Jurkat, Clone E6-1 (cell line): ENCODE measurements around the gene SCLT1.

Source experiments
- DNase-seq: peaks from one replicate; pipeline ENCODE4 v3.0.0-alpha.2; 2011; ENCODE audit warnings: low read depth, low spot score
- H3K4me3 ChIP-seq: 2 replicates; pipeline ENCODE4 v1.5.1; 2011; ENCODE audit warnings: mild to moderate bottlenecking, low read length, control low read depth, moderate library complexity

The SCLT1 gene

DNA sequence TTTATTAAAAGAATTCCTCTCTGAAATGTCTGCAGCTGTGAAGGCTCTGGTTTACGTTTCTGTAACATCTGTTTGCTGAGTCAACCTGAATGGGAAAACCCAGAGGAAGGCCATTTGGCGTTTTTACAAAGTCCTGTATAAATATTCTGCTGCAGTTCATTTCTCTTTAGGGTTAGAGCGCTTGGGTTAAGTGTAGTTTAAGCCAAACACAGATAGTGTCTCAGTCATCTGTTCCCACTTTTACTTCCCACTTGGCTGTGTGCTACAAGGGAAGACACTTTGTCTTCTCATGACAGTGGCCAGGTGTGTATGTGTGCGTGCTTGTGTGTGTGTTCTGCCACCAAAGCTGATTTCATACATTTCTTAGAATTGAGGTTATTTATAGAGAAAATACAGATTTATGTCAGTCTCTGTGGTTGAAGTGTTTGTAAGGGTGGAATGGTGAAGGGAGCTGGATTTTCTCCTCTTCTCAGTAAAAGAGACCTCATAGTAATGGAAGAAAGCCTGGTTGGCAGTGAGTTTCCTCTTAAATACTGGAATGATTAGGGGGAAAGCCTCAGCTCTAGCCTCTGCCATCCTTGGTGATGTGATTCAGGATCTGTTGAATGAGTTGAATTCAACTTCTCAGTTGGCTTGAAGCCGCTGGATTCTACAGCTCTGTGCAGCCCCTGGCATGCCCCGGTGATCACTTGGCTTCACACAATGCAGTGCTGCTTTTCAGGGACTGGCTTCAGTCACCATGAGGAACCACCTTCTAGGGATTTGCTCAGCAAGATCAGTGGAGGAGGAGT lies 233.3 kb downstream of the SCLT1 start:
- no peak for DNase-seq

DNA sequence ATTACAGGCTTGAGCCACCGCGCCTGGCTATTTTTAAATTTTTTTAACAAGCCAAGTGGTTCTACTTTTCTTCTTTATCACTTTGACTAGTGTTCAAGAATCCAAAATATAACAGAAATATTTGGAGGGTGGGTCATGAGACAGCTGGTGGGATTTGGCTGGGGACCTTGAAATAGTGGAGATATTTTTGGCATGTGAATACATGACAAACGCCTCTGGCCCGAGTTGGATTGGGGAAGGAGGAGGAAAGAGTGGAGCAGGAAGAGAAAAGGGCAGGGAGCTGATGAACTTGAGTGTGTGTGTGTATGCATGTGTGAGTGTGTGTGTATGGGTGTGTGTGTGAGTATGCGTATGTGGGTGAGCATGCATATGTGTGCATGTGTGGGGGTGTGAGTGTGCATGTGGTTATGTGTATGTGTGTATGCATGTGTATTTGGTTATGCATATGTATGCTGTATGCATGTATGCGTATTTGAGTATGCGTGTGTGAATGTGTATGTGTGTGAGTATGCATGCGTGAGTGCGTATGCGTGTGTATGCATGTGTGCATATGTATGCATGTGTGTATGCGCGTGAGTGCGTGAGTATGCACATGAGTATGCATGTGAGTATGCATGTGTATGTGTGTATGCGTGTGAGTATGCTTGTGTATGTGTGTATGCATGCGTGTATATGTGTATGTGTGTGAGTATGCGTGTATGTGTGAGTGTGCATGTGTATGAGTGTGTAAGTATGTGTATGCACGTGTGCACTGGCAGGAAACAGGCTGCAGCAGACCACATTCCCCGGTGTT lies 234.3 kb downstream of the SCLT1 start:
- no peak for DNase-seq
- no peak overlapping the region for H3K4me3 ChIP-seq

More for the DNA sequence above, 233.3 kb downstream of the SCLT1 start:
- H3K4me3 ChIP-seq, result no peak overlapping the region

DNA sequence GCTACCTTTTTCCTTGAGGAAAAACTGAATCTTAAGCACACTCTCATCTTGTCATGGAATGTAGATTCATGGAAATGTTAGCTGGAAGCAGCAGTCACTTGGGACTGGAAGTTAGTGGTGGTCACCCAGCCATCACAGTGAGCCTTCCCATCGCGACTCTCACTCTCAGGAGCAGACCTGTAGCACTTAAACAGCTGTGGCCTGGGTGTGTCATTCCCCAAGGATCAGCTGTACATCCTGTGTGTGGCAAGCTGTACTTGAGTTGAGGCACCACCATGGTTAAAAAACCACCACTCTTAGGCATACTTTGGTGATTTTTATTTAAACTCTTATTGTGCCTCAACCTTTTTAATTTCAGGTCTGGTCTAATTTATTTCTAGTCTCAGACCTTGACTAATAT lies 237.1 kb downstream of the SCLT1 start:
- DNase-seq, result no peak

DNA sequence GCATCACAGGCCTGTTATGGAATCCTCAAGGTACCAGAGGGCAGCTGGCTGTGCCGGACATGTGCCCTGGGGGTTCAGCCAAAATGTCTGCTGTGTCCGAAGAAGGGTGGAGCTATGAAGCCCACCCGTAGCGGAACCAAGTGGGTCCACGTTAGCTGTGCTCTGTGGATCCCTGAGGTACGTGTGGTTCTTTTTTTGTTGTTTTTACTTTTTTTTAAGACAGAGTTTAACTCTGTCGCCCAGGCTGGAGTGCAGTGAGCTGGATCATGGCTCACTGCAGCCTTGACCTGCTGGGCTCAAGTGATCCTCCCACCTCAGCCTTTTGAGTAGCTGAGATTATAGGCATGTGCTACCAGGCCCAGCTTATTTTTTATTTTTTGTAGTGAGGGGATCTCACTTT lies 237.7 kb downstream of the SCLT1 start:
- H3K4me3 ChIP-seq, result no peak overlapping the region
- no peak for DNase-seq

More for the DNA sequence above, 237.1 kb downstream of the SCLT1 start:
- no peak overlapping the region for H3K4me3 ChIP-seq

DNA sequence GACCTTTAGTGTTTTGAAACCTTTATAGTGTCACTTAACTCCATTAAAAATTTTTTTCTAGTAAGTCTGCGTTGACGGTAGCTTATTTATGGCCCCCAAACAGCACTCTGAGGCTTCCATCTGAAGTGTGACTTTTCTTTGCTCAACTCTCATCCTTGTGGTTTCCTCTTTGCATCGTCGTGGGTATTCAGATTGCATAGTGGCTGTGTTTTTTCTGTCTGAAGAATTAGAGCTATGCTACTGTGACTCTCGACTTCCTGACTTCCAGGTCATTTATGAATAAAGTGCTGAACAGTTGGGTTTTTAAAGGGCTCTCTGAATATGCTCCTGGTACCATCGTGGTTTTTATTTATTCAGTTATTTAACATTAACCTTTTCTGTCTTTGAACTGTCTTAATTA lies 238.9 kb downstream of the SCLT1 start:
- DNase-seq, result peak; percentile 79

DNA sequence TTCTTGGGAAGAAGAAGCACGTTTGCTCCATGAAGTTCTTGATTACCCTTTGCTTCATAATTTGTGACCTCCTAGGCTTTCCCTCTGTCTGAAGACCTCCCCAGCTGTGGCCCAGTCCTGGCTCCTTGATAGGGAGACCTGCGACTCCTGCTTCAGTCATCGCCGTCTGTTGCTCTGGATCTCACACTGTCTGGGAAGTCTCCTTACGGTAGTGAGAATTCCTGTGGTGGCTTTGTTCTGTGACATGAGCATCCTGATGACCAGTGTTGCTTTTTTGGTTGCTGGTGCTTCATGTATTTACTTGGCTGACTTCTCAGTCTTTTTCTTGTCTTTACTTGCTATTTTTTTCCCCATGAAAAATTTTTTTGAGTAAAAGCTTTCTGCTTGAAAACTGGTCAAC lies 239.6 kb downstream of the SCLT1 start:
- no peak overlapping the region for H3K4me3 ChIP-seq
- no peak for DNase-seq

More for the DNA sequence above, 238.9 kb downstream of the SCLT1 start:
- H3K4me3 ChIP-seq, result no peak overlapping the region

DNA sequence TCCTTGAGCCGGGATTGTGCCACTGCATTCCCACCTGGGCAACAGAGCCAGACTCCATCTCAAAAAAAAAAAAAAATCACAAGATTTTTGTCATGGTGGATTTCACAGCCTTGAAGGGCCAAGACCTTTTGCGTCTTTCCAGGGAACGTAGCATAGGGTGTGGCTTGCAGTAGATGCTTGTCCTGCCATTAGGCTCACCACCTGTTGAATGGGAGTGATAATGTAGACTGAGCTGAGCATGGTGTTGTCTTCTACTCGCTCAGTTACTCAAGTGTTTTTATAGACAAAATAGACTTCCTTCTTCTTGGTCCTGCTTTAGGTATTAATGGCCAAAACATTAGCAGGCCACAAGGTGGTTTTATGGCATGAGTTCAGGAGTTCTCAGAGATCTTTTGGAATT lies 243.1 kb downstream of the SCLT1 start:
- no peak for DNase-seq
- H3K4me3 ChIP-seq, result no peak overlapping the region

DNA sequence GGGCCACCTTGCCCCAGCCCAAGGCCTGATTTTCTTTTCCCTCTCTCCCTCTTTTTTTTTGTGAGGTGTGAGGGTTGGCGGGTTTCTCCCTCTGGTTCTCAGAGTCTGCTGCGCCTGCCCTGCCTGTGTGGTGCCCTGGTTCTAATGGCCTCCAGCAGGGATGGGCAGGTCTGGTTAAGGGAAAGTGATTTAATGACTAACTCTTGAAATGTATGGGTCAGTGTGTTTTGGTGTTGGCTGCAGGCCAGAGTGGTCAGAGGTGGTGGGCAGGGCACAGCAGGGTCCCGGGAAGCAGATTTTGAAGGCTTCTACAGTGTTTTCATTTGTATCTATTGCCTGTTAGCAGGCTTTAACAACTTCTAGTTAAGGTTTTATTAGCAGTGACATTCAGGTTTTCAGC lies 244.9 kb downstream of the SCLT1 start:
- H3K4me3 ChIP-seq, result no peak overlapping the region
- no peak for DNase-seq

DNA sequence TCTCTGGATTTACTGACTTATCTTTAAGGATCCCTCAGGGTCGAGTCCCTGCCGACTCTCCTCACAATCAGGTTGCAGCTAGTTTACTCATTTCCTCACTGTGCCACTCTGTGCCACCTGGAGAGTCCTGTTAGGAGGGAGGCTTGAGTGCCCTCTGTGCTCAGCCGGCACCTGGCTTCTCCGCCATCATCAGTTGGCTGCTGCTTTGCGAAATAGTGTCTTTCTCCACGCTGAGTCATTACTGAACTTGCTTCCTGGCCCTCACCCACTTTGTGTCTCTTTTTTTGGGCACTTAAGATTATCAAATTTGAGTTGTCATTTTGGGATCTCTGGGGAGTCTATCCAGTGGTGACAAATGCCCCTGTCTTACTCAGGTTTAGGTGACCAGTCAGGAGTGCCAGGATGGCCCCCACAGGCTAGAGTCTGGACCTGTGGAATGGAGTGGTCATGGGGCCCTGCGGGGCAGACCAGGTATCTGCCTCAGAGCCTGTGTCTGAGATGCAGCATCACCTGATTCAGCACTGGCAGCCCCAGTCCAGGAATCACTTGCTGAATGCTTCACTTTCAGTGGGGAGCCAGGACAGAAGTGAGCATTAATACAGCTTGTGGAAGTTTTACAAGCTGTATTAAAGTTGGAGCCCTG lies 246.1 kb downstream of the SCLT1 start:
- no peak for DNase-seq
- no peak overlapping the region for H3K4me3 ChIP-seq

DNA sequence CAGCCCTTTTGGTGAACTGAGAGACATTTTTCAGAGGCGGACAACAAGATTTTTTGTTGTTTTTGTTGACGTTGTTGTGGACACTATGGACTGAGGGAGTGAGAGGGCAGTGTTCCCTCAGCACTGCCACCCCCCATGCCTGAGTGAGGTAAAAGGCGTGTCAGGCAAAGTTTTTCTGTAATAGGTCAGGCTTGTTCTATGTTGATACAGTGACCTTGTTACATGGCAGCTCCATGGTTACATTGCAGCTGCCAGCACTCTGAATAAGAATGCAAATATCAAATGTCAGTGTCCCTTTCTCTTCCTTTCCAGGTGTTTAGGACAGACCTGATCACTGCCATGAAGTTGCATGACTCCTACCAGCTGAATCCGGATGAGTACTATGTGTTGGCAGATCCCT lies 247.3 kb downstream of the SCLT1 start:
- H3K4me3 ChIP-seq, result no peak overlapping the region
- DNase-seq, result no peak

DNA sequence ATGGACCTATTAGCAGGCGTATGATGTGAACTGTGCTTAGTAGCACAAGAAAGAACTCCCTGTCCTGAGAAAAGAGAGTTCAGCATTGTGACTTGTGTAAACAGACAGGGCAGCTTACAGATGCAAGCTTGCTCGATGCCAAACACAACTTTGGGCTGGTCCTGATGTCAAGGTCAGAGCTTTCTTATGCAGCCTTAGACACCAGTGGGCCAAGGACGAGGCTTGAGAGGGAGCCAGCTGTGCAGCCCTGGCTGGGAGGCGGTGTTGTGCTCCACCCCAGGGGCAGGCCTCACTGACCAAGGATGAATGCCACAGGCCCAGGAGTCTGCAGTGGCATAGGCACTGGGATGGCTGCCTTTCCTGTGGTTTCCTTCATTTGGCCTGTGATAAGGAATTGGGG lies 248.4 kb downstream of the SCLT1 start:
- no peak overlapping the region for H3K4me3 ChIP-seq
- DNase-seq, result no peak

DNA sequence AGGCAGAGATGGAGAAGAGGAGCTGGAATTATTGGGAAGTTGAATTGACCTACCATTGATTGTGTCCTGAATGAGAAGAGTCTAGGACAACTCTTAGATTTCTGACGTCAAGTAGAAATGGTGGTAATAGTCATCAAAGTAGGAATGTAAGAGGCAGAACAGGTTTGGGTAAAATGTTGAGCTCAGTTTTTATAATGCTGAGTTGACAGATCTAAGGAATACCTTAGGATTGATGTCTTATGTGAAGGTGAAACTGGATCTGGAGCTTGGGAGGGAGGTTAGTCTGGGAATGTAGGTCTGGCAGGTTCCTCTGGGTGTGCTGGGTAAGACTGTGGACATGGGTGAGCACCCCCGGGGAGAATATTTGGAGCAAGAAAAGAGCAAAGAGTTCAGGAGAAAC lies 251.9 kb downstream of the SCLT1 start:
- no peak for DNase-seq
- no peak overlapping the region for H3K4me3 ChIP-seq

DNA sequence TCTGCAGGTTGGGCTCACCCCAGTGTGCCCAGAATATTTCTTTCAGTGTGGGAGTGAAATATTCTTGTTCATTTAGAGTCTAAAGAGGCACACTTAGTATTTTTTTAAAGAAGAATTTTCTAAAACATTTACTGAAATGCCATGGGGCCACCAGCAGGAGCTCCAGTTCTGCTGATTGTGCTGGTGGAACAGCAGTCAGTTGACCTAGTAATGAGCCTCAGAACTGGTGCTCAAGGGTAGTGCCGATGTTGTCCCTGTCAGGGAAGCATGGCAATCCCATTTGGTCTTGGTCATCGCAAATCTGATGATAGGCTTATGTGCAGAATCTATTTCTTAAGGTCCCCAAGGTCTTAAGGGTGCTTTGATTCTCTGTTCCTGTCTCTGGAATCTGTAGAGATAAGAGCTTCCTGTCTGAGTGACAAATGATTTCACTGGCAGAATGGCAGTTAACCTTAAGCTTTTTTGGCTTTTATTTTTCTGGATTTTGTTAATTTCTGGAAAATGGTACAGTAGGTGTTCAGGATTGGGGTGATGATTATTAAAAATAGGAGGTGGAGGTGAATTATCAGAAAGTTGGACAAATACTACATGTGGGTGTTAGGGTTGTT lies 252.5 kb downstream of the SCLT1 start:
- DNase-seq, result peak; percentile 34
- no peak overlapping the region for H3K4me3 ChIP-seq

DNA sequence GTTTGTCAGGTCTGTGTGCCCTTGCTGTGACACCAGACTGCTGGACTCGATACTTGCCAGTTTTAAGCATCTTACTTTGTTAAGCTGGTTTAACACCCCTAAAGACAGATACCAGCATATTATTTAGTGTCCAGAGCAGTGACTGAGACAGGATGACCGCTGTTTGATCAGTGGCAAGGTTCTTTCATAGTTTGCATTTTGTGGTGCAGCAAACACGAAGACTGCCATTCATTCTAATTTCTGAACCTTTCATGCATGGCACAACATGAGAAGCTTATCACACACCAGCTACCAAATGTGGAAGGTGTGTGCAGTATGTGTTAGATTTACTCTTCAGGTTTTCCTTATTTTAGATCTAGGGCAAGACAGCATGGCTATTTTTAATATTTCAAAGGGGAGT lies 255.7 kb downstream of the SCLT1 start:
- DNase-seq, result no peak
- H3K4me3 ChIP-seq, result no peak overlapping the region

DNA sequence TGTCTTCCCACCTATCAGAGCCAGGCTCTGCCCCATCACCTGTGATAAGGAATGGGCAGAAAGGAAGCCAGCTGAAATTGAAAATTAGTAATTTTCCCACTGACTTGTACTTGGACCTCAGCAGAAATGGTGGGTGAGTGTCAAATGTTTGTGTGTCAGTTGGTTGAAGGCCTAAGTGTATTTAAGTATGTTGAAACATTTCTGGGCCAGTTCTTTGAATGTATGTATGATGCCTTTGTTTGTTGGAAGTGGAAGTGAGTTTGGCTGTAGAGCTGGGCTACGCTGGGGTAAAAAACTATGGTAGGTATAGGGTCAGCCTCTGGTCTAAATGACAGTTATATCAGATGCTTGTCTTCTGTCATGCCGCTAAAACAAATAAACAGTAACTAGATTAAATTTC lies 256.1 kb downstream of the SCLT1 start:
- no peak for DNase-seq
- H3K4me3 ChIP-seq, result no peak overlapping the region

DNA sequence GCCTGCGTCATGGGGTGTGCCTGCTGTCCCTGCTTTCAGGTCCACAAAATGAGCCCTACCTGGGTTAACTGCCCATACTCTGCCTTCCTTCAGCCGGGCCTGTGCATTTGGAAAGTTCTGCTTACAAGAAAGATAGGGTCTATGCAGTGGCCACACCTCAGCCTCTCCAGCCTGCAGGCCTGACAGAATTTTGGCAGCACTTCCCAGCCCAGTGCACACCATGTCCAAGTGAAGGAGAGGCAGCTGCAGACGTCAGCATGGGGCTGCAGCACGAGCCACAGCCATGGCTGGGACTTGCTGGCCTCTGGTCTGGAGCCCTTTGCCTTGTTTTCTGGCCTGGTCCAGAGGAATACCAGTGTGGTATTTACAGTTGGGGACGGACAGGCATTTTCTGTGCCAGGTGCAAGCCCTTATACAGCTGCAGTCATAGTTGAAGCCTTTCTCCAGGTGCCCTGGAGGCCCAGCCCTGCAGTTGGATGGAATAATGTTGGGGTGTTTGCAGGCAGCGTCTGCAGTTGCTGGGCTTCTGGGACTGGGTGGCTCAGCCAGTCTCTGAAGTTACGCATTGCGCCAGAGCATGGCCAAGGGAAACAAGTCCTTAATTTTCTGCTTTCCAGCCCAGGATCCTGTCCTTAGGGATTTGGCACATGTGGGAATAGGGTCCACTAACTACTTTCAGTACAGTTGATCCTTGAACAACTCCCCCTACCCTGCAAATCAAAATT lies 257.7 kb downstream of the SCLT1 start:
- no peak for DNase-seq
- H3K4me3 ChIP-seq, result no peak overlapping the region
